ENCODE data around the gene TFDP3. TPM values are rescaled to one million over a fixed set of nuclear protein-coding genes. Genes with fewer than 3 reads are reported as not detected.

Gene TFDP3
- polyA plus RNA-seq, 2 donors = not detected

DNA sequence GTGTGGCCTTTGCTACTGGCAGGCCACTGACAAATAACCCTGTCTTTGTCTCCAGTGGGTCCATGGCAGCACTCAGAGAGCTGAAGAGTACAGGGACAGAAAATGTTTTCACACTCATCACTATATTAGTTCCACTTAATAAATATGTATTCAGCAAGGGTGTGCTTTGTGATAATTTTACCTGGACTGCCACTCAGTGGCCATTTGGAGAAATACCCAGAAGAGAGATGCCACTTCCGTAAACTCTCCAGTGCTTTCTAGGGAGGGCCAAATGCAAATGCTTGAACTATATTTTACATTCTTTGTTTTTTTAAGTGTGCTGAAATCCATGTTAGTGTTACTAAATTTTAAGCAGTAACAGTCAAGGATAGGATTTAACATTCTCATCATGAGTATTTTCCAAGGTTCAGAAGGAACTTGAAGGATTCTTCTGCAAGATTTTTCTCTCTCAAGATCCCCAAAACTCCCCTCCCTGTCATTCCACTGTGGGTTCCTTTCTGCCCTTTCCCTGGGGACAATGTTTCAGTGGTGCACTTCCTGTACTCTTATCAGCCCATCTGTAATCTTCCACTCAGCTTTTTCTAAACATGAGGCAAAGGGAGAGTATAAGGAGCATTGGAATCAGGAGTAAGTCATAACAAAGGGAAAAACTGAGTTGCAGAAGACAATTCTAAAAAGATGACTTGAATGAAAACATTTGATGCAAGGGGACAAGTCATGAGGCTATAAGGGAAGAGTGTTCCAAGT, 46.0 kb downstream of the TFDP3 start:
- H3K27ac ChIP-seq (ENCODE audit: low read depth in 2 of 2, low read length in 1 of 2) = no peak overlapping the region
- H3K4me1 ChIP-seq (ENCODE audit: control insufficient read depth in 2 of 2, insufficient read depth in 2 of 2, low read length in 1 of 2) = no peaks in the 10 kb centered on the region
- 37% methylated on average over 1 of the region's 1 CpG for WGBS, 2 donors
- no peak overlapping the region for H3K4me3 ChIP-seq (ENCODE audit: low read depth in 1 of 2, low read length in 2 of 2)
- peaks cover 0 to 5% of the 10 kb centered on the region in 2 donors for H3K27me3 ChIP-seq (ENCODE audit: control insufficient read depth in 1 of 2, insufficient read depth in 2 of 2, low read length in 2 of 2)
- peaks cover 0 to 2% of the 10 kb centered on the region in 2 donors for H3K9me3 ChIP-seq (ENCODE audit: control insufficient read depth in 2 of 2, insufficient read depth in 1 of 2, low read depth in 1 of 2, low read length in 1 of 2)
- H3K36me3 ChIP-seq (ENCODE audit: control insufficient read depth in 2 of 2, insufficient read depth in 2 of 2, low read length in 1 of 2) = no peaks in the 10 kb centered on the region

Other genes with a start within 250 kb of the TFDP3 start
- gene USP26, start 121.2 kb downstream of the TFDP3 start, polyA plus RNA-seq = not detected
- 1 to 10 TPM; 1.6 to 4.0 TPM for gene GPC4, start 197.1 kb upstream of the TFDP3 start, polyA plus RNA-seq